ENCODE results near the gene STK32A. TPM values are rescaled to one million over a fixed set of nuclear protein-coding genes. Genes with fewer than 3 reads are reported as not detected.

STK32A gene
- total RNA-seq, 1 experiment from 2014 or later: not detected

DNA sequence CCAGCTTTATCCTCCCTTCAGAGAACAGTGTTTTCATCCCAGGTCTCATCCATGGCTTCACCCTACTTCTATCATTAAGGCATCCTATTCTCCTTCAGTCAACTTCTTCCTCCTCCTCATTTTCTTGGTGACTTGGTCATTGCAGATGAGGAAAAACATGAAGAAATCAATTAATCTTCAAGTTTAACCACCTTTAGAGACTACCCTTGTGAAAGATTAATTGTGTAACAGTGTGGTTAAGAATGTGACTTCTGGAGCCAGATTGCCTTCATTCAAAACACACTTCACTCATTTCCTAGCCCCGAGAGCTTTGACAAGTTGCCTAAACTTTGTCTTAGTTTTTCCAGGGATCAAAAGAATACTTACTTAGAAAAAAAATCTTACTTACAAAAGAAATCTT lies 110.0 kb downstream of the STK32A start:
- in situ Hi-C loops (cut with HindIII; ENCODE audit: low pct_unique_long_range_greater_than_20kb, low sequenced_read_pairs) (no loop called here), intact Hi-C loops (cut with micrococcal nuclease; ENCODE audit: unreplicated experiment) (no loop called here)
- H3K9me3 ChIP-seq (ENCODE audit: control insufficient read depth, insufficient read depth, low read depth, low read length): no peaks in the 10 kb centered on the region
- TF ChIP-seq SIN3A (IDR thresholded peaks at IDR 0.05; ENCODE audit: borderline replicate concordance, insufficient read depth, low read depth, low read length): no peak
- no peak for TF ChIP-seq CTCF (IDR thresholded peaks at IDR 0.05)
- TF ChIP-seq POLR2AphosphoS5 (IDR thresholded peaks at IDR 0.05; ENCODE audit: low read depth, low read length): no peak
- TF ChIP-seq REST (IDR thresholded peaks at IDR 0.05; ENCODE audit: insufficient read depth in 1 of 2, low read depth in 2 of 2, low read length in 1 of 2): no peak
- TF ChIP-seq TCF7L2 (IDR thresholded peaks at IDR 0.05; ENCODE audit: low read depth, low read length): no peak
- no peaks in the 10 kb centered on the region for H3K36me3 ChIP-seq (ENCODE audit: control insufficient read depth, insufficient read depth, low read length)
- no peak overlapping the region for H3K27ac ChIP-seq (ENCODE audit: low read length)
- no peaks in the 10 kb centered on the region for H3K4me1 ChIP-seq (ENCODE audit: control insufficient read depth, insufficient read depth, low read length)
- H3K4me3 ChIP-seq (ENCODE audit: low read depth in 2 of 2, low read length in 2 of 2): no peak overlapping the region
- CTCF ChIA-PET: no interaction called here
- no TSS peak for BruUV-seq (replicated peaks)
- no peaks in the 10 kb centered on the region for H3K27me3 ChIP-seq (ENCODE audit: control insufficient read depth, insufficient read depth, low read length)
- no peak for ATAC-seq
- POLR2A ChIA-PET: no interaction called here
- no peak for DNase-seq (ENCODE audit: low read depth, low spot score)

DNA sequence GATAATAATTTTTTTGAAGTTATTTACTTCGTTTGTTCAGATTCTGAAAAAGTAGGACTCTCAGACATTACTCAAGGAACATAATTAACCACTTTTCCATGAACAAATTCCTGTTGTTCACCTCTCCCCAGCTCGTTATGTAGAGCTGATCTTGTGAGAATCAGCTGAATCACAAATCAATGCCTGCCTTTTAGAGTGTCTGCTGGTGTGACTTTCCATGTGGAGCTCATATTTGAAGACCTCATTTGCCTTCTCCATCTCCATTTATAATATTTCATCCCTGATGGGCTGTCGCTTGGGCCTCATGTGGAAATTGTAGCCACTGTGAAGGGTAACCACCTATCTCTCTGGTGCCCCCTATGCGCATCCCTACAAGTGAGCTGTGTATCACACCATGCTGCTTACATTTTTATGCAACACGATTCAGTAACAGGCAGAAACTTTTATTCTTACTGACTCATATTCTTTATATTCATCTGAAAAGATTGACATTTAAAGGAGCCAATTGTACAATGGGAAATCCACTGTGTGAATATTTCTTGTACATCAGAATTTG lies 111.3 kb downstream of the STK32A start:
- no peak for ATAC-seq
- no TSS peak for BruUV-seq (replicated peaks)

More for the DNA sequence above, 111.3 kb downstream of the STK32A start:
- ChIA-PET CTCF (no interaction called here), POLR2A (no interaction called here)
- no peaks in the 10 kb centered on the region for H3K9me3 ChIP-seq (ENCODE audit: control insufficient read depth, insufficient read depth, low read depth, low read length)
- H3K27ac ChIP-seq (ENCODE audit: low read length): no peak overlapping the region
- H3K27me3 ChIP-seq (ENCODE audit: control insufficient read depth, insufficient read depth, low read length): no peaks in the 10 kb centered on the region
- in situ Hi-C loops (cut with HindIII; ENCODE audit: low pct_unique_long_range_greater_than_20kb, low sequenced_read_pairs) (no loop called here), intact Hi-C loops (cut with micrococcal nuclease; ENCODE audit: unreplicated experiment) (no loop called here)
- no peak overlapping the region for H3K4me3 ChIP-seq (ENCODE audit: low read depth in 2 of 2, low read length in 2 of 2)
- no peak for DNase-seq (ENCODE audit: low read depth, low spot score)
- H3K4me1 ChIP-seq (ENCODE audit: control insufficient read depth, insufficient read depth, low read length): no peaks in the 10 kb centered on the region
- no peaks in the 10 kb centered on the region for H3K36me3 ChIP-seq (ENCODE audit: control insufficient read depth, insufficient read depth, low read length)
- no peak for TF ChIP-seq SIN3A (IDR thresholded peaks at IDR 0.05; ENCODE audit: borderline replicate concordance, insufficient read depth, low read depth, low read length)
- no peak for TF ChIP-seq TCF7L2 (IDR thresholded peaks at IDR 0.05; ENCODE audit: low read depth, low read length)
- TF ChIP-seq CTCF (IDR thresholded peaks at IDR 0.05): no peak
- no peak for TF ChIP-seq REST (IDR thresholded peaks at IDR 0.05; ENCODE audit: insufficient read depth in 1 of 2, low read depth in 2 of 2, low read length in 1 of 2)
- no peak for TF ChIP-seq POLR2AphosphoS5 (IDR thresholded peaks at IDR 0.05; ENCODE audit: low read depth, low read length)
